Calu3 (cell line): ENCODE results near the gene ANKRD28. TPM values are rescaled to one million over a fixed set of nuclear protein-coding genes. Genes with fewer than 3 reads are reported as not detected.
"Not testable (repeated sequence)": the region's sequence is repeated elsewhere in the genome, so short reads cannot be mapped to it uniquely, and the experiment has no call there.

ENCODE experiments used
- BruUV-seq: library from RNA; stranded (reverse); fragments of 400-500 nt; replicated peaks from 2 replicates; lab custom pipeline; 2021; lab: Mats Ljungman, UMichigan
- CTCF ChIA-PET: fragments of 300-600 bp; sonication (Branson Sonifier 250); formaldehyde crosslinking; loops from one replicate; lab custom pipeline; 2022; ENCODE audit warnings: antibody characterized with exemption; lab: Charles Lee
- DNase-seq: peaks from one replicate; pipeline ENCODE4 v3.0.0; 2022
- H3K27ac Mint-ChIP-seq: one replicate; pipeline ENCODE4 v1.8.0; 2022; ENCODE audit warnings: mixed read lengths; ENCODE audit not compliant: unreplicated experiment
- H3K27me3 Mint-ChIP-seq: one replicate; pipeline ENCODE4 v1.8.0; 2022; ENCODE audit warnings: mixed read lengths; ENCODE audit not compliant: unreplicated experiment
- H3K36me3 Mint-ChIP-seq: one replicate; pipeline ENCODE4 v1.8.0; 2022; ENCODE audit warnings: mild to moderate bottlenecking, moderate library complexity, mixed read lengths; ENCODE audit not compliant: insufficient read depth, unreplicated experiment
- H3K4me1 Mint-ChIP-seq: one replicate; pipeline ENCODE4 v1.8.0; 2022; ENCODE audit warnings: mild to moderate bottlenecking, low read depth, mixed read lengths; ENCODE audit not compliant: unreplicated experiment
- H3K4me3 Mint-ChIP-seq: one replicate; pipeline ENCODE4 v1.8.0; 2022; ENCODE audit warnings: mild to moderate bottlenecking, low read depth, moderate library complexity, mixed read lengths; ENCODE audit not compliant: unreplicated experiment
- H3K9me3 Mint-ChIP-seq: one replicate; pipeline ENCODE4 v1.8.0; 2022; ENCODE audit warnings: low read depth, mixed read lengths; ENCODE audit not compliant: unreplicated experiment
- CTCF ChIP-seq: fragments of 200-600 bp; IDR thresholded peaks from one replicate; pipeline ENCODE4 v1.8.0; 2022; ENCODE audit warnings: antibody characterized with exemption; ENCODE audit not compliant: unreplicated experiment
- intact Hi-C: fragments of 100-400 bp; cut with micrococcal nuclease; formaldehyde crosslinking; loops from one replicate; pipeline ENCODE4 v1.10.0; 2022; ENCODE audit not compliant: unreplicated experiment
- total RNA-seq: library from RNA; stranded (reverse); gene quantifications from 2 replicates; pipeline ENCODE4 v1.2.3, GENCODE V29; 2022

Gene ANKRD28
- total RNA-seq, 1 experiment from 2014 or later = 57.7 TPM

DNA sequence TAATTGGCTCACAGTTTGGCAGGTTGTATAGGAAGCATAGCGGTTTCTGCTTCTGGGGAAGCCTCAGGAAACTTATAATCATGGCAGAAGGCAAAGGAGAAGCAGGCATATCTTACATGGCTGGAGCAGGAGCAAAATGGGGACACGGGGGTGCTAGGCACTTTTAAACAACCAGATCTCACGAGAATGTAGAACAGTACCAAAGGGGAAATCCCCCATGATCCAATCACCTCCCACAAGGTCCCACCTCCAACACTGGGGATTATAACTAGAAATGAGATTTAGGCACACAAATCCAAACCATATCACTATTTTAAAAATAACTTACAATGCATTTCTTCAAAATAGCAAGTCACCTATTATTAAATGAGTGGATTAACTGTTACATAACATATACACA, 47.1 kb upstream of the ANKRD28 start:
- no peaks in the 10 kb centered on the region for H3K4me1 Mint-ChIP-seq
- intact Hi-C loops = no loop called here
- no peak for TF ChIP-seq CTCF
- no TSS peak for BruUV-seq
- no peaks in the 10 kb centered on the region for H3K27me3 Mint-ChIP-seq
- no peak for DNase-seq
- H3K36me3 Mint-ChIP-seq = no peaks in the 10 kb centered on the region
- CTCF ChIA-PET = no interaction called here
- no peak overlapping the region for H3K4me3 Mint-ChIP-seq
- no peak overlapping the region for H3K27ac Mint-ChIP-seq
- peaks cover 5% of the 10 kb centered on the region for H3K9me3 Mint-ChIP-seq

DNA sequence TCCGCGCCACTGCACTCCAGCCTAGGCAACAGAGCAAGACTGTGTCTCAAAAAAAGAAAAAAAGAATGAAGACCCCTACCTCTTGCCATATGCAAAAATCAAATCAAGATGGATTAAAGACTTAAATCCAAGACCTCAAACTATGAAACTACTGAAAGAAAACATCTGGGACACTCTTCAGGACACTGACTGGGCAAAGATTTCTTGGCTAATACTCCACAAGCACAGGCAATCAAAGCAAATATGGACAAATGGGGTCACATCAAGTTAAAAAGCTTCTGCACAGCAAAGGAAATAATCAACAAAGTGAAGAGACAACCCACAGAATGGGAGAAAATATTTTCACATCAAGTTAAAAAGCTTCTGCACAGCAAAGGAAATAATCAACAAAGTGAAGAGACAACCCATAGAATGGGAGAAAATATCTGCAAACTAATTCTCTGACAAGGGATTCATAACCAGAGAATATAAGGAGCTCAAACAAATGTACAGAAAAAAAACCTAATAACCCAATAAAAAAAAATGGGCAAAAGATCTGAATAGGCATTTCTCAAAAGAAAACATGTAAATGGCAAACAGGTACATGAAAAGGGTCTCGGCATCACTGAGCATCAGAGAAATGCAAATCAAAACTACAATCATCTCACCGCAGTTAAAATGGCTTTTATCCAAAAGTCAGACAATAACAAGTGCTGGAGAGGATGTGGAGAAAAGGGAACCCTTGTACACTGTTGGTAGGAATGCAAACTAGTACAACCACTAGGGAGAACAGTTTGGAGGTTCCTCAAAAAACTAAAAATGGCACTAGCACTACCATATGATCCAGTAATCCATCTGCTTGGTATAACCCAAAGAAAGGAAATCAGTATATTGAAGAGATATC, 43.6 kb upstream of the ANKRD28 start:
- H3K4me3 Mint-ChIP-seq, intact Hi-C loops, H3K36me3 Mint-ChIP-seq, BruUV-seq, DNase-seq, H3K27ac Mint-ChIP-seq, H3K9me3 Mint-ChIP-seq, H3K27me3 Mint-ChIP-seq, H3K4me1 Mint-ChIP-seq: not testable (repeated sequence)
- CTCF ChIA-PET = interaction anchor here (0.6 kb wide), 1 partner anchor 19 kb away, joined by 3 read pairs; no protein-coding TSS in a partner anchor

- peaks cover 7% of the 10 kb centered on the region for H3K4me1 Mint-ChIP-seq
- H3K36me3 Mint-ChIP-seq = no peaks in the 10 kb centered on the region
- no TSS peak for BruUV-seq
- no peaks in the 10 kb centered on the region for H3K27me3 Mint-ChIP-seq
- H3K9me3 Mint-ChIP-seq = peaks cover 9% of the 10 kb centered on the region
- H3K27ac Mint-ChIP-seq = no peak overlapping the region
- intact Hi-C loops = no loop called here
- no peak for TF ChIP-seq CTCF
- no peak overlapping the region for H3K4me3 Mint-ChIP-seq
- no peak for DNase-seq
- CTCF ChIA-PET = no interaction called here
Measured at GRCh38 chr3:15839568-15839967, 41.8 kb upstream of the ANKRD28 start.

DNA sequence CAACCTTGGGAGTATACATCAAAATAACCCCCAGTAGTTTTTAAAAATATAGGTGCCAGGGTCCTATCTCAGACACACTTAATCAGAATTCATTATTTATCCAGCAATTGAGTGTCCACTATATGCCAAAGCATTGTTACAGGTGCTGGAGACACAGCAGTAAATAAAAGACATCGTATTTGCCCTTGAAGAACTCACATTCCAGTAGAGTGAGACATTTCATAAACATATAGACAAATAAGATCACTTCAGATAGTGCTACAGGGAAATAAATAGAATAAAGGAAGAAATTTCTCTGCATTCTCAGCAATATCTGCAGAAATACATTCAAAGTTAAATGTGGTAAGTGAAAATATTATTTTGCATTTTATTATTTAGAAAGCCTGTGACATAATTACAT, 34.1 kb upstream of the ANKRD28 start:
- Mint-ChIP-seq H3K36me3 (no peaks in the 10 kb centered on the region), H3K27me3 (no peaks in the 10 kb centered on the region), H3K4me3 (no peak overlapping the region), H3K4me1 (peaks cover 8% of the 10 kb centered on the region), H3K27ac (no peak overlapping the region), H3K9me3 (no peaks in the 10 kb centered on the region)
- intact Hi-C loops = no loop called here
- TF ChIP-seq CTCF = no peak
- BruUV-seq = no TSS peak
- CTCF ChIA-PET = no interaction called here
- DNase-seq = no peak

DNA sequence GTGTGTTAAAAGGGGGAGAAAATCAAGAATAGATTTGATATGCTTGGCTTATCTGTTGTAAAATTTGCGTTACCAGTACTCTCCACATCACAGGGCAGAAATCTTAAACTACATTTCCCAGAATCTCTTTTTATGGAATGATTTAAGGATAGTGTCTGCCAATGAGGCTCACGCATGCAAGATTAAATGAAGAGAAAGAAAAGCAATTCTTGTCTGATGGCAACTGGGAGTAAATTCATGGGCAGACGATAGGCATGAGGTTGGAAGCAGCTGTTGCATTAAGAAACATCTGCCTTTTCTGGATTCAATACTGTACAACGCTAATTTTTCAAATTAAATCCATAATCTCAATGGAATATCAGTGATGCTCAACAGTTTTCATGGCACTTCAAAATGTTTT, 27.2 kb upstream of the ANKRD28 start:
- no peak for TF ChIP-seq CTCF
- intact Hi-C loops = no loop called here
- BruUV-seq = no TSS peak
- Mint-ChIP-seq H3K36me3 (no peaks in the 10 kb centered on the region), H3K4me3 (no peak overlapping the region), H3K27me3 (no peaks in the 10 kb centered on the region), H3K27ac (no peak overlapping the region), H3K4me1 (no peaks in the 10 kb centered on the region), H3K9me3 (no peaks in the 10 kb centered on the region)
- DNase-seq = no peak
- CTCF ChIA-PET = no interaction called here
